Sigmoid colon (tissue), 3 donors: ENCODE data around the gene PCDHA7.

Experiments used
- POLR2A ChIP-seq, 2 donors: fragments of 450-650 bp; IDR thresholded peaks; one replicate each; pipeline ENCODE4 v1.6.1; 2016; ENCODE audit warnings: antibody characterized with exemption in 2 of 2, mild to moderate bottlenecking in 2 of 2, moderate library complexity in 2 of 2
- TF ChIP-seq, protein P1 (sequence below), 4 experiments: fragments of 450-650 bp in 3 of 4; fragments of 200-600 bp in 1 of 4; IDR thresholded peaks; one replicate each; pipeline ENCODE4 v1.5.1; 2016 to 2019; ENCODE audit warnings: antibody characterized with exemption in 4 of 4, mild to moderate bottlenecking in 3 of 4, moderate library complexity in 2 of 4

DNA sequence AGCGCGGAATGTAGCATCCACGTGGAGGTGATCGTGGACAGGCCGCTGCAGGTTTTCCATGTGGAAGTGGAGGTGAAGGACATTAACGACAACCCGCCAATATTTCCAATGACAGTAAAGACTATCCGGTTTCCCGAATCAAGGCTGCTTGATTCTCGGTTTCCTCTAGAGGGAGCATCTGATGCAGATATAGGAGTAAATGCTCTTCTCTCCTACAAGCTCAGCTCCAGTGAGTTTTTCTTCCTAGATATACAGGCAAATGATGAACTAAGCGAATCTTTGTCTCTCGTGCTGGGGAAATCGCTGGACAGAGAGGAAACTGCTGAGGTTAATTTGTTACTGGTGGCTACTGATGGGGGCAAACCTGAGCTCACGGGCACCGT is 38.8 kb upstream of the PCDHA7 start:
- TF ChIP-seq, protein P1, sequence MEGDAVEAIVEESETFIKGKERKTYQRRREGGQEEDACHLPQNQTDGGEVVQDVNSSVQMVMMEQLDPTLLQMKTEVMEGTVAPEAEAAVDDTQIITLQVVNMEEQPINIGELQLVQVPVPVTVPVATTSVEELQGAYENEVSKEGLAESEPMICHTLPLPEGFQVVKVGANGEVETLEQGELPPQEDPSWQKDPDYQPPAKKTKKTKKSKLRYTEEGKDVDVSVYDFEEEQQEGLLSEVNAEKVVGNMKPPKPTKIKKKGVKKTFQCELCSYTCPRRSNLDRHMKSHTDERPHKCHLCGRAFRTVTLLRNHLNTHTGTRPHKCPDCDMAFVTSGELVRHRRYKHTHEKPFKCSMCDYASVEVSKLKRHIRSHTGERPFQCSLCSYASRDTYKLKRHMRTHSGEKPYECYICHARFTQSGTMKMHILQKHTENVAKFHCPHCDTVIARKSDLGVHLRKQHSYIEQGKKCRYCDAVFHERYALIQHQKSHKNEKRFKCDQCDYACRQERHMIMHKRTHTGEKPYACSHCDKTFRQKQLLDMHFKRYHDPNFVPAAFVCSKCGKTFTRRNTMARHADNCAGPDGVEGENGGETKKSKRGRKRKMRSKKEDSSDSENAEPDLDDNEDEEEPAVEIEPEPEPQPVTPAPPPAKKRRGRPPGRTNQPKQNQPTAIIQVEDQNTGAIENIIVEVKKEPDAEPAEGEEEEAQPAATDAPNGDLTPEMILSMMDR (IDR thresholded peaks at IDR 0.05) = no peak
- no peak for TF ChIP-seq POLR2A (IDR thresholded peaks at IDR 0.05)
